ENCODE results near the gene GLB1L2.
"Not testable (repeated sequence)": the region's sequence is repeated elsewhere in the genome, so short reads cannot be mapped to it uniquely, and the experiment has no call there.

Gene GLB1L2, protein sequence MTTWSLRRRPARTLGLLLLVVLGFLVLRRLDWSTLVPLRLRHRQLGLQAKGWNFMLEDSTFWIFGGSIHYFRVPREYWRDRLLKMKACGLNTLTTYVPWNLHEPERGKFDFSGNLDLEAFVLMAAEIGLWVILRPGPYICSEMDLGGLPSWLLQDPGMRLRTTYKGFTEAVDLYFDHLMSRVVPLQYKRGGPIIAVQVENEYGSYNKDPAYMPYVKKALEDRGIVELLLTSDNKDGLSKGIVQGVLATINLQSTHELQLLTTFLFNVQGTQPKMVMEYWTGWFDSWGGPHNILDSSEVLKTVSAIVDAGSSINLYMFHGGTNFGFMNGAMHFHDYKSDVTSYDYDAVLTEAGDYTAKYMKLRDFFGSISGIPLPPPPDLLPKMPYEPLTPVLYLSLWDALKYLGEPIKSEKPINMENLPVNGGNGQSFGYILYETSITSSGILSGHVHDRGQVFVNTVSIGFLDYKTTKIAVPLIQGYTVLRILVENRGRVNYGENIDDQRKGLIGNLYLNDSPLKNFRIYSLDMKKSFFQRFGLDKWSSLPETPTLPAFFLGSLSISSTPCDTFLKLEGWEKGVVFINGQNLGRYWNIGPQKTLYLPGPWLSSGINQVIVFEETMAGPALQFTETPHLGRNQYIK

DNA sequence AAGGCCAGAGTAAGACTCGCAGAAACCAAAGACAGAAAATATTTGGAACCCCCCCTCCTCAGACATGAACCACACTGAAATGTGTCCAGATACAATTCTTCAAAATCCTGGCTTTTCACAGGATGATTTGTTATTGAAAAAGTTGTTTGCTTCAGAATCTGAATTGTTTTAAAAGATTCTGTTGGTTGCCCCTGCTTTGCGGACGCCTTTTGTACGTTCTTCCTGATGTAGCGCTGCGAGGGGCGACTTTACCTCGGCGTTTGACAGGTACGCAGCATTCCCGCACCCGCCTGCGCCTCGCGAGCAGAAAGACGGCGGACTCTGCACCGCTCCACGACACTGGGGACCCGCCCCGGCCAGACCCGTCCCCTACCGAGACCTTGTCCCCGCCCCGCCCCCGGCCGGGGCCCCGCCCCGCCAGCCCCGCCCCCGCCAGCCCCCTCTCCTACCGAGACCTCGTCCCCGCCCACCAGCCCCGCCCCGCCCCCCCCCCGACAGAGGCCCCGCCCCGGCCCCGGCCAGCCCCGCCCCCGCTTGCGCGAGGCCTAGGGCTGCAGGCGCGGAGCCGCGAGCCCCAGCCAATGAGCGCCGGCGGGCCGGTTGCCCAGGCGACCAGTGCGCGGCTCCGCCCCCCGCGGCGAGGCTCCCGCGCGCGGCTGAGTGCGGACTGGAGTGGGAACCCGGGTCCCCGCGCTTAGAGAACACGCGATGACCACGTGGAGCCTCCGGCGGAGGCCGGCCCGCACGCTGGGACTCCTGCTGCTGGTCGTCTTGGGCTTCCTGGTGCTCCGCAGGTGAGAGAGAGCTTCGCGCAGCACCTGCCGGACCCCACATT, at the start of gene GLB1L2:
GLB1L2 (plus strand) TSS at position 635 of the 835 bp plus-strand sequence; CDS start at position 709, 74 bp downstream.
- DNase-seq (ENCODE audit: low read depth) = no peak

DNA sequence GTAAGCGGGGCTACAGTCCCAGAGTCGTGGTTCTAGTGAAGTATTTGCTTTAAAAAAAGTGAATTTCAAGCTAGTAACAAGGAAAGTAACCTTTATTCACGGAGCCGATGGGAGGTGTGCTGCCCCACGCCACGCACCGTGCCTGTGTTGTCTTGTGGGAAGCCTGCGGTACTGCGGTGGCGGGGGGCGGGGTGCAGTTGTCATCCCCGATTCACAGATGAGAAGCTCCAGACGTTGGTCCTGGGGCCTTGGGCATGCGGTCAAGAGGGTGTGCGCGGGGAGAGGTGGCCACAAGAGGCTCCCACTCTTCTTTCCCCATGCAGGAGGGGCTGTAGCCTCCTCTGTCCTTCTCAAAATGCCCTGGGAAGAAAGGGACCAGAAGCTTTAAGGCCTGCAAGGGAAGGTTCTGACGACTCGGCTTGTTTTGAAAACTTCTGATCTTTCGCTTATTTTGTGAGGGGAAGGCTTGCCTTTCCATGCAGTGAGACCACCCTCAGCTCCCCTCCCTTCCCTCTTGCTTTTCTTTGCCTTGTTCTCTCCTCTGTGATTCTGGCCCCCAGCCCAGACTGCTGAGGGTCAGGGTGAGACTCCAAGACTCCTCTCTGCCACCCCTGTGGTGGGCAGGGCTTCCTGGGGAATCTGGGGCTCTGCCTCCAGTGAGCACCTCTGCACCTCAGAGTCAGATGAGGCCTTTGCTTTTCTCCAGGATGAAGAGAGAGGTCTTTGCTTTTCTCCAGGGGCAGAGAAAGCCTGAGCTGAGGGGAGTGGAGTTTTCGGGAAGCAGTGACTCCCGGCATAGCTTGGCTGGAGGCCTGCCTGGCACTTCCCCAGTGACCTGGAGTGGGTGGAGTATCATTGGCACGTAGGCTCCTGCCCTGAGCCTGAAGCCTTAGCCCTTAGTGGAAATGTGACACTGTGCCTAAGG, 49.4 kb upstream of the GLB1L2 start:
- no peak for DNase-seq (ENCODE audit: low read depth)

DNA sequence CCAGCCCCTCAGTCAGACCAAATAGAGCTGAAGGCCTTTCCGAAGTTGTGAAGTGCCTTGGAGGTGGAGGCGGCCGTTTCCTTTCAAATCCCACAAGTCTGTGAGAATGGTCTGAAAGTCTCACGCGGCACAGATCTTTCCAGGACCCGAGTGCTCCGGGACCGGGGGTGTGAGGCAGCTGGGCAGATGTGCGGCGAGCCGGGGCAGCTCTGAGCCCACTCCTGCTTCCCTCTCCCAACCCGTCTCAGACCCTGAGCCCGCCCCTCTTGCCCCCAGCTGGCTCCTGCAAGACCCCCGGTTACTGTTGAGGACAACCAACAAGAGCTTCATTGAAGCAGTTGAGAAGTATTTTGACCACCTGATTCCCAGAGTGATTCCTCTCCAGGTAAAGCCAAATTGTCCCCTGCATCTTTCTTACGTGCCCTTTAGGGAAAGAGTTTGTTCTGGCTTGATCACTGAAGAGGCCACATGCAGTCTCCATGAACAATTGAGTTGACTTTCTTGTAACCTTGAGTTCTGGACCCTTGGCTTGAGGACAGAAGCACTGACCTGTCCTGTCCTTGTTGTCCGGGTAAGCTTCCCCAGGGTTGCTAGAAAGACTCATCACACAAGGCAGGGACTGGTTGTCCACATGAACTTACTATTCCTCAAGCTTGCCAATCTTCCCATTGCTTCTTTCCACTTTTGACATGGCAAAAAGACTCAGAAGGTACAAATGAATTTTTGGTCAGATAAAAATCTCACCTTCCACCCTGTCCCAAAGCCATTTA, 48.1 kb upstream of the GLB1L2 start:
- no peak for DNase-seq (ENCODE audit: low read depth)

DNA sequence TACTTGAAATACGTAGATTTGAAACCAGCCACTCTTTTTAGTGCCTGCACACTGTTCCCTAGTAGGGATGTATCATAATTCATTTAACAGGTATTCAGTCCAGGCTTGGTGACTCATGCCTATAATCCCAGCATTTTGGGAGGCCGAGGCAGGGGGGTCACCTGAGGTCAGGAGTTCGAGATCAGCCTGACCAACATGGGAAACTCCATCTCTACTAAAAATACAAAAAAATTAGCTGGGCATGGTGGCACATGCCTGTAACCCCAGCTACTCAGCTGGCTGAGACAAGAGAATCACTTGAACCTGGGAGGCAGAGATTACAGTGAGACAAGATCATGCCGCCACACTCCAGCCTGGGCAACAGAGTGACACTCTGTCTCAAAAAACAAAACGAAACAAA, 47.4 kb upstream of the GLB1L2 start:
- DNase-seq (ENCODE audit: low read depth) = not testable (repeated sequence)

DNA sequence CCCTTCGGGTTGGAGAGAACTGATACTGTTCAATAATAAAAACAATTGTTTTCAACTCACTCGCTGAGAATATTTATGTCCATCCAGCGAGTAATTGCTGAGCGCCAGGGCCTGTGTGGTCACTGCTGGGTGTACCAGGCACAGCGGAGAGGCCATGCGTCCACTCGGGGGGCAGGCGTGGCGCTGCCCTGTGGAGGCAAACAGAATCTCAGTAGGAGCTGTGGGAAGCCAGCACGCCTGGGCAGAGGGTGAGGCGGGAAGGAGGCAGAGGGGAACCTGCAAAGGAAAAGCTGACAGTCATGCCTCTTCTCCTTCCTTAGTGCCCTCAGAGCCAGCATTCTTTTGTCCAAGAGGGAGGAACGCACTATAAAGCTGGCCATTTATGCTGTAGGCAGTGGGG, 44.2 kb upstream of the GLB1L2 start:
- no peak for DNase-seq (ENCODE audit: low read depth)

DNA sequence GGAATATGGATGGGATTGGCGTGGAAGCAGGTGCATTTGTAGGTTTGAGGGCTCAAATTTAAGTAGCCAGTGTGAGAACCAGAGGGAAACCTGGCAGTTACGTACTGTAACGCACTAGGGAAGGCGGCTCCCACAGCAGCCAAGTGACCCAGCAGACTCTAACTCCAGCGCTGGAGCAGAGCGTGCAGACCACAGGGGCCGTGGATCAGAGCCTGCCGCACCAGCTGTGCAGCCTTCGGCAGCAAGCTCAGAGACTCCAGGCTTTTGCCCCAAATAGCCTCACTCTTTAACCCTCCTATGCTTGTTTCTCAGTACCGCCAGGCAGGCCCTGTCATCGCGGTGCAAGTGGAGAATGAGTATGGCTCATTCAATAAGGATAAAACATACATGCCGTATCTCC, 43.3 kb upstream of the GLB1L2 start:
- DNase-seq (ENCODE audit: low read depth) = no peak

DNA sequence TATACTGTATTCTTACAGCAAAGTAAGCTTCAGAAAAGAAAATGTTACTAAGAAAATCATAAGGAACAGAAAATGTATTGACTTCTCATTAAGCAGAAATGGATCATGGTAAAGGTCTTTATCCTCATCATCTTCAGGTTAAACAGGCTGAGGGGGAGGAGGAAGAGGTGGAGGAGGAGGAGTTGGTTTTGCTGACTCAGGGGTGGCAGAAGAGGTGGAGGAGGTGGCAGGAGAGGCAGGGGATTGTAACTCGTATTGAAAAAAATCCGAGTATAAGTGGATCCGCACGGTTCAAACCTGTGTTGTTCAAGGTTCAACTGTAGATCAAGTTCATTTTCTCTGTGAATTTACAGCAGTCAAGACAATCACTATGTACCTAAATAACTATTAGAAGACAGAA, 42.6 kb upstream of the GLB1L2 start:
- DNase-seq (ENCODE audit: low read depth) = no peak

DNA sequence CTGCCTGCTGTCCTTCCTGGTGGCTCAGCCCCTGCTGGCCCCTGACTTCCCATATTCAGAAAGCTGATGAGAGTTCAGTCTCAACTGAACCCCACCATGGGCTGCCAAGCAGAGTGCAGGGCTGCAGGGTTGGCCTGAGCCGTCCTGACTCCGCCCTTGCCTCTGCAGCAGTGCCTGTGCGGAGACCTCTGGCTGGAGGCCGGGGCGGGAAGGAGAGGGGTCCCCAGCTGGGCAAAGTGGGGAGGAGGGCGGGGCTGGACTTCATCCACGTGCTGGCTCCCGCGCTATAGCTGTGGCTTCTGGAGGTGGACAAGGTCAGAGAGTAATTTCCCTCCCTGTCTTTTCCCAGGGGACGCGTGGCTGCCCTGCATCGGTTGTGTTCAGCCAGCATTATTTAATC, 42.0 kb upstream of the GLB1L2 start:
- DNase-seq (ENCODE audit: low read depth) = no peak

DNA sequence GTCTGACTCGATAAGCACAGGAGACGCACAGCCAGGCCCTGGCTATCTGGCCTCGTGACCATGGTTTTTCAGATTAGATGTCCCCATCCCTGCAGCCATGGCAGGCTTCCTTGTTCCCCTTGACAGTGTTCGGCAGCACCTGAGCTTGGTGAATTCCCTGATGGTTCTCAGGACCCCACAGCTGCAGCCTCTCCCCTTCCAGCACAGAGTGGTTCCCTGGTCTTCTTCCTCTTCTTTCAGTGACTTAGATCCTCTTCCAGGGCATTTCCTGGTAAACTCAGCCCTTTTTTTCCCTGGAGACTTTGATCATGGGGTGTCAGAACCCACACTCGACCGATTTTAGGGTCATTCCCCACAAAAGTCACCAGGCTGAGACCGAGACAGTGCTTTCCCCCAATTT, 41.1 kb upstream of the GLB1L2 start:
- no peak for DNase-seq (ENCODE audit: low read depth)

DNA sequence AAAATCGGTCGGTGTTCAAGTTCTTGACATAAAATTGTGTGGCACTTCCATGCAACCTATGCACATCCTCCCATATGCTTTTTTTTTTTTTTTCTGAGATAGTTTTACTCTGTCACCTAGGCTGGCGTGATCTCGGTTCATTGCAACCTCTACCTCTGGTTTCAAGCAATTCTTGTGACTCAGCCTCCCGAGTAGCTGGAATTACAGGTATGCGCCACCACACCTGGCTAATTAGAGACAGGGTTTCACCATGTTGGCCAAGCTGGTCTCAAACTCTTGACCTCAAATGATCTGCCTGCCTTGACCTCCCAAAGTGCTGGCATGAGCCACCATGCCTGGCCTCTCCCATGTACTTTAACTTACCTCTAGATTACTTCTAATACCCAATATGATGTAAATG, 40.6 kb upstream of the GLB1L2 start:
- DNase-seq (ENCODE audit: low read depth) = no peak

DNA sequence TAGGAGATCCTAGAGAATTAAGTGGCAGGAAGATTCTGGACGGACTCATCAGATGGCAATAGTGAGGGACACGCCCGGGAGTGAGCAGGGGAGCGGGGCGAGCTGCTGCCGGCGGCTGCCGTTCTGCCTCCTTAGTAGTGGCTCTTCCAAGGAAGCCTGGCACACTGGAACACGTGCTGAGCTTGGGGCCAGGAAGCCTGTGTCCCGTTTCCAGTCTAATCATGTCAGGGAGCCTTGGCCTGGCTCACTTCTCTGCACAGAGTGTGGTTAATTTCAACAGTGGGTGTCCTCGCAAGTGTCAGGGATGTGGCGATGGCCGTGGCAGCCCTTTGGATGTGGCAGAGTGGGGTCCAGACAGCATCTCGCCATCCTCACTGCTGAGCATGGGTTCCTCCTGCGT, 39.1 kb upstream of the GLB1L2 start:
- DNase-seq (ENCODE audit: low read depth) = no peak

DNA sequence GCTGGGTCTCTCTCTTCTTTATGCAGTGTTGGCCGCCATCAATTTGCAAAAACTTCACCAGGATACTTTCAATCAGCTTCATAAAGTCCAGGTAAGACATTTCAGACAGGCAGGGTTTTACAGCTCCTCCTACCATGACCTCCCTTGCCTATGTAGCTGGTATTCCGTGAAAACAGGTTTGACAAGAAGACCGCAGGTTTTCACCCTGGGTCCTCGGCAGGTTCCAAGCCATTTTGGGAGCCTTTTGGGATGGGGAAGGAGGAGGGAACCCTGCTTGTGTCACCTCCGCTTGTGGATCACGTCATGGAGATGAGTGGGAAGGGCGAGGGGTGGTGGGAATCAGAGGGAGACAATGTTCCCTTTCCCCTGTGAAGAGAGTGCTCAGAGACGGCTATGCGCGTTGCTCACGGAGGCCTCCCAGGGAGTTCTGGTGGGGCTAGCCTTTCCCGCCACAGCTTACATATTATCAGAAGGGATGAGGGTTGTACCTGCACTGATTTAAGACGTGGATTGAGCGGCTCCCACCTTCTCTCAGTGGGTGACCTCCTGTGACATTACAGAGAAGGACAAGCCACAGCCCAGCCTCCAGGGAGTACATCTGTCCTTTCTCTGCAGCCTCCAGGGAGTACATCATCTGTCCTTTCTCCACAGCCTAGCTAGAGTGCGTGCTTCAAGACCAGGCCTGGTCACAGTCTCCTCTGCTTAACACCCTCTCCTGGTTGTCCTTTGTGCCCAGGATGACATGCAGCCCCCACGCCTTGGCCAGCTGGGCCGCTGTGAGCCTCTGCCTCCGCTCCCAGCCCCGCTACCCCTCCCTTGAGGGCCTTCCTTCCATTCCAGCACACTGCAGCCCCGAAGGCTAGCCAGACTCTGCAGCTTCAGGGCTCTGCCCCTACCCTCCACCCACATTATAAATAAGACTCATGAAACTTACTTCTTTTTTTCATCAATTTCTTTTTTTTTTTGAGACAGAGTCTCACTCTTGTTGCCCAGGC, 38.4 kb upstream of the GLB1L2 start:
- no peak for DNase-seq (ENCODE audit: low read depth)

DNA sequence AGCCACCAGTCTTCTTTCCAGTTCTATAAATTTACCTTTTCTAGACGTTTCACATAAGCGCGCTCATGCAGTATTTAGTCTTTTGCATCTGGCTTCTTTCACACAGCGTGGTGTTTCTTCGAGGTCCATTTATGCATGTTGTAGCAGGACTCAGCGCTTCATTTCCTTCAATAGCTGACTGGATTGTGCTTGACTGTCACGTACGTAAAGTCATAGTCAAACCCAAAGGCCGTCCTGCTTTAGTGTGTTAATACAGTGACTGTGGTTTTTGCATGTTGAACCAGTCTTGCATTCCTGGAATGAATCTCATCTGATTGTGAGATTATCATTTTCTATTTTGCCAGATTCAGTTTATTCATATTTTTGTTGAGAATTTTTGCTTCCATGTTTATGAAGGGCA, 37.1 kb upstream of the GLB1L2 start:
- DNase-seq (ENCODE audit: low read depth) = no peak

DNA sequence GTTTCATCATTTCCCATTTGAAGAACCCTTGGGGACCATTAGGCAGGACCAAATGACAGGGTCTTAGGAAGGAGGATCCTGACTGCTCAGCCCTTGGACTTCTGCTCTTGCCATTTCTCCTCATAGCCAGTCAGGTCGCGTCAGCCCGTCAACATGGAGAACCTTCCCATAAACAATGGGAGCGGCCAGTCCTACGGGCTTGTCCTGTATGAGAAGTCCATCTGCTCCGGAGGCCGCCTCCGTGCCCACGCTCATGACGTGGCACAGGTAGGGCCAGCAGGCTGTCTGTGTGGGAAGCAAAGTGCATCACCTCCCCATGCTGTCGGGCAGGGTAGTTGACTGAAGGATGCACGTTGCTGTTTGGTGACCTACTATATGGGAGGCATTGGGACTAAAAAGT, 19.6 kb upstream of the GLB1L2 start:
- DNase-seq (ENCODE audit: low read depth) = no peak

DNA sequence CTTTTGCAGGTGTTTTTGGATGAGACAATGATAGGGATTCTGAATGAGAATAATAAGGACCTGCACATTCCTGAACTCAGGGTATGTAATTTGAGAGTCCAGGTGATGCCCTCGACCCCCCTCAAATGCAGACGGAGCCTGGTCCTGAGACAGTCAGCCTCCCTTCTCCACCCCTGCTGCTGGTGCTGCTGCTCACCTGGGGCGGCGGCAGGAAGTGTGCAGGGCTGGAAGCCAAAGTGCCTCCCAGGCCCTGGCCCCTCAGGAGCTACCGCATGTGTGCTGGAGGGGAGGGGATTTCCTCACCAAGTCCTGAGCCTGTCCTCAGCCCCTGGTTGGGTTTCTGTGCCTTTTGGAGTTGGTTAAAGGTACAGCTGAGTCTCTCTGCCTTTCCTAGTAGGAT, 19.0 kb upstream of the GLB1L2 start:
- DNase-seq (ENCODE audit: low read depth) = no peak

DNA sequence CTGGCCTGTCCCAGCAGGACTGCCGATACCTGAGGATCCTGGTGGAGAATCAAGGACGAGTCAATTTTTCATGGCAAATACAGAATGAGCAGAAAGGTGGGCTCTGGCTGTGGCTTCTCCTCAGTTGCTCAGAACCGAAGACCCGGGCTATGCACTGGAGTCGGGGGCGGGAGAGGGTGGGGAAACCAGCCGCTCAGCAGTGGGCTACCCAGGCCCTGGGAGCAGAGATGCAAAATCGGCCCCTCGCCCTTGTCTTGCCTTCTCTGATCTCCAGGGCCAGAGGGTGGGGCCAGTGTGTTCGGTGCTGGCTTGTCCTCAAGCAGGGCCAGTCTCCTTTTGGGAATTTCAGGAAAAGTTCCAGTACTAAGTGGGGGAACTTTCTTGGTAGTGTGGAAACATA, 18.4 kb upstream of the GLB1L2 start:
- no peak for DNase-seq (ENCODE audit: low read depth)

DNA sequence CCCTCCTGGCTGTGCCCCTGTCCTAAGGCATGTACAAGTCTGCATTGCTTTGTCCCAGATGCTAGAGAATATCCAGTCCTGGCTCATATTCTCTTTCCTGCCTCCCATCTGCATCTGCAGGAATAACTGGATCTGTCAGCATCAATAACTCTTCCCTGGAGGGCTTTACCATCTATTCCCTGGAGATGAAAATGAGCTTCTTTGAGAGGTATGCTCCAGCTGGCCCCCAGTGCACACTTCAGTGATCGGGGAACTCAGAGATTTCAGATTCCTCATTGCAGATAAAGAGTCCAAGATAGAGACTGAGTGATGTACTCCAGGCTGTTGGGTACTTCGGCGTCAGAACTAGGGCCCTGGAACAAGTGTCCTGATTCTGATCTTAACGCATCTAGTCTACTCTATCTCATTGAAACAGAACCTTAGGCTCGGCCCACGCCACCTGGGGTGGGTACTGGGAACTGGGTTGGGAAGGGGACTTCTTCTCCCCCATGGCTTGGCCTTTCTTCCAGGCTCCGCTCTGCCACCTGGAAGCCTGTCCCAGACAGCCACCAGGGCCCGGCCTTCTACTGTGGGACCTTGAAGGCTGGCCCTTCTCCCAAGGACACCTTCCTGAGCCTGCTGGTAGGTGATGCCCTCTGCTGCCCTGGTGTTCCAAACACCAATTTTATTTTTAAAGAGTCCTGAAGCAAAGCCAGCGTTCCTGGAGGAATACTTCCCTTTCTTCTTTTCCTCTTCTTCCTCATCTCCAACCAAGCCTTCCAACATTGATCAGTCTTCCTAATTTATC, 17.8 kb upstream of the GLB1L2 start:
- DNase-seq (ENCODE audit: low read depth) = no peak

DNA sequence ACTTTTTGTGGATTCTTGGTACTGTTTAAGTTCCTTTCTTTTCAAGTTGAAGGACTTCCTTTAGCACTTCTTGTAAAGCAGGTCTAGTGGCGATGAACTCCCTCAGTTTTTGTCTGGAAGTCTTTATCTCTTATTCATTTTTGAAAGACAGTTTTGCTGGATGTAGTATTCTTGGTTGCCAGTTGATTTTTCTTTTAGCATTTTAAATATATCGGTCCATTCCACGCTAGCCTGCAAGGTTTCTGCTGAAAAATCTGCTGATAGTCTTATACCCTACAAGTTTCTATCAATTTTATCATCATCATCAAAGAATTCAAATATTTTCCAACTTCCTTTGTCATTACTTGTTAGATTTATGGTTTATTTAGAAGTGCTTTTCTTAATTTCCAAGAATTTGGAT, 14.7 kb upstream of the GLB1L2 start:
- no peak for DNase-seq (ENCODE audit: low read depth)

DNA sequence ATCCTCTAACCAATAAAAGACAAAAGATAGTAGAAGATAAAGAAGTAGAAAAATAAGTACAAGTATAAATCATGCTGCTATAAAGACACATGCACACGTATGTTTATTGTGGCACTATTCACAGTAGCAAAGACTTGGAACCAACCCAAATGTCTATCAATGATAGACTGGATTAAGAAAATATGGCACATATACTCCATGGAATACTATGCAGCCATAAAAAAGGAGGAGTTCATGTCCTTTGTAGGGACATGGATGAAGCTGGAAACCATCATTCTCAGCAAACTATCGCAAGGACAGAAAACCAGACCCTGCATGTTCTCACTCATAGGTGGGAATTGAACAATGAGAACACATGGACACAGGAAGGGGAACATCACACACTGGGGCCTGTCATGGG, 10.4 kb upstream of the GLB1L2 start:
- not testable (repeated sequence) for DNase-seq (ENCODE audit: low read depth)

All from fibroblast of the conjunctiva (primary cell).